Osteocyte (in vitro differentiated cells): ENCODE measurements around the gene LENG8. TPM values are rescaled to one million over a fixed set of nuclear protein-coding genes. Genes with fewer than 3 reads are reported as not detected.
A peak's percentile ranks its signal among the peaks of the same experiment; 100 is the strongest.

Experiments used
- DNase-seq: peaks from one replicate; pipeline ENCODE4 v3.0.0; 2021; ENCODE audit warnings: mixed read lengths; ENCODE audit not compliant: unreplicated experiment; ENCODE audit errors: extremely low spot score
- H3K27ac Mint-ChIP-seq: one replicate; pipeline ENCODE4 v1.8.0; 2021; ENCODE audit warnings: mild to moderate bottlenecking, mixed read lengths; ENCODE audit not compliant: unreplicated experiment
- H3K27me3 Mint-ChIP-seq: one replicate; pipeline ENCODE4 v1.8.0; 2021; ENCODE audit warnings: mixed read lengths; ENCODE audit not compliant: unreplicated experiment
- H3K36me3 Mint-ChIP-seq: one replicate; pipeline ENCODE4 v1.8.0; 2021; ENCODE audit warnings: mixed read lengths; ENCODE audit not compliant: unreplicated experiment
- H3K4me1 Mint-ChIP-seq: one replicate; pipeline ENCODE4 v1.8.0; 2021; ENCODE audit warnings: mixed read lengths; ENCODE audit not compliant: unreplicated experiment
- H3K4me3 Mint-ChIP-seq: one replicate; pipeline ENCODE4 v1.8.0; 2021; ENCODE audit warnings: mild to moderate bottlenecking, moderate library complexity, mixed read lengths; ENCODE audit not compliant: unreplicated experiment
- H3K9me3 Mint-ChIP-seq: one replicate; pipeline ENCODE4 v1.8.0; 2021; ENCODE audit warnings: mixed read lengths; ENCODE audit not compliant: unreplicated experiment
- total RNA-seq: library from RNA; stranded (reverse); gene quantifications from 2 replicates; pipeline ENCODE4 v1.2.1, GENCODE V29; 2021
- TF ChIP-seq, protein P1 (sequence below): fragments of 200-600 bp; sonication (generic); IDR thresholded peaks from 2 replicates; pipeline ENCODE4 v1.5.0; 2021; ENCODE audit warnings: antibody characterized with exemption, mild to moderate bottlenecking, moderate library complexity

LENG8 gene
- total RNA-seq, 1 donor from 2014 or later = 192 TPM

GRCh38 chr19:54455786-54456422, 6.9 kb downstream of the LENG8 start:
- TF ChIP-seq, protein P1, sequence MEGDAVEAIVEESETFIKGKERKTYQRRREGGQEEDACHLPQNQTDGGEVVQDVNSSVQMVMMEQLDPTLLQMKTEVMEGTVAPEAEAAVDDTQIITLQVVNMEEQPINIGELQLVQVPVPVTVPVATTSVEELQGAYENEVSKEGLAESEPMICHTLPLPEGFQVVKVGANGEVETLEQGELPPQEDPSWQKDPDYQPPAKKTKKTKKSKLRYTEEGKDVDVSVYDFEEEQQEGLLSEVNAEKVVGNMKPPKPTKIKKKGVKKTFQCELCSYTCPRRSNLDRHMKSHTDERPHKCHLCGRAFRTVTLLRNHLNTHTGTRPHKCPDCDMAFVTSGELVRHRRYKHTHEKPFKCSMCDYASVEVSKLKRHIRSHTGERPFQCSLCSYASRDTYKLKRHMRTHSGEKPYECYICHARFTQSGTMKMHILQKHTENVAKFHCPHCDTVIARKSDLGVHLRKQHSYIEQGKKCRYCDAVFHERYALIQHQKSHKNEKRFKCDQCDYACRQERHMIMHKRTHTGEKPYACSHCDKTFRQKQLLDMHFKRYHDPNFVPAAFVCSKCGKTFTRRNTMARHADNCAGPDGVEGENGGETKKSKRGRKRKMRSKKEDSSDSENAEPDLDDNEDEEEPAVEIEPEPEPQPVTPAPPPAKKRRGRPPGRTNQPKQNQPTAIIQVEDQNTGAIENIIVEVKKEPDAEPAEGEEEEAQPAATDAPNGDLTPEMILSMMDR = no peak
- H3K27ac Mint-ChIP-seq = no peak overlapping the region
- DNase-seq = no peak
- H3K4me1 Mint-ChIP-seq = peaks cover 16% of the 10 kb centered on the region
- no peaks in the 10 kb centered on the region for H3K9me3 Mint-ChIP-seq
- no peaks in the 10 kb centered on the region for H3K27me3 Mint-ChIP-seq
- peaks cover 53% of the 10 kb centered on the region for H3K36me3 Mint-ChIP-seq
- H3K4me3 Mint-ChIP-seq = no peak overlapping the region

- no peak for DNase-seq
- TF ChIP-seq, protein P1 = no peak
These were observed 7.7 kb downstream of the LENG8 start for GRCh38 chr19:54456423-54457373.

DNA sequence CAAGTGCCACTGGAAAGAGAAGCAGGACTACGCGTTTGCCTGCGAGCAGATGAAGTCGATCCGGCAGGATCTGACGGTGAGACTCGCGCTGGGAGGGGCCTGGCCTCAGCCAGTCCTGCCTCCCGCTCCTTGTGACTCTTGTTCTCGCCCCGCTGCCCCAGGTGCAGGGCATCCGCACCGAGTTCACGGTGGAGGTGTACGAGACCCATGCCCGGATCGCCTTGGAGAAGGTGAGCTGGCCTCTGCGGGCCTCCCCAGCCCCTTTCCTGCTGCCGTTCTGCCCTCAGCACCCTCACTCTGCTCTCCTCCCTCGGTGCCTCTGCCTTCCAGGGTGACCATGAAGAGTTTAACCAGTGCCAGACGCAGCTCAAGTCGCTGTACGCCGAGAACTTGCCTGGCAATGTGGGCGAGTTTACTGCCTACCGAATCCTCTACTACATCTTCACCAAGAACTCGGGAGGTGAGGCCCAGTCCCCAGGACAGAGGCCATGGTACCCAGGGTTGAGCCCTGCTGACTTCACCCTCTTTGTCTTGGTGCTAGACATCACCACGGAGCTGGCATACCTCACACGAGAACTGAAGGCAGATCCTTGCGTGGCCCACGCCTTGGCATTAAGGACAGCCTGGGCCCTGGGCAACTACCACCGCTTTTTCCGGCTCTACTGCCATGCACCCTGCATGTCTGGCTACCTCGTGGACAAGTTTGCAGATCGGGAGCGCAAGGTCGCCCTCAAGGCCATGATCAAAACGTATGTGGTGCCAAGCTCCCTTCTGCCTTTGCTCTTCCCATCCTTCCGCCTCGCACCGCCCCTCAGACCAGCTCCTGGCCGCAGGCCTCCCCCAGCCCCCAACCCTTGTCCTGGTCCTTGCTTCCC, 9.0 kb downstream of the LENG8 start:
- Mint-ChIP-seq H3K27ac (no peak overlapping the region), H3K36me3 (peaks cover 40% of the 10 kb centered on the region), H3K4me1 (peaks cover 18% of the 10 kb centered on the region), H3K4me3 (no peak overlapping the region), H3K9me3 (no peaks in the 10 kb centered on the region), H3K27me3 (no peaks in the 10 kb centered on the region)
- TF ChIP-seq, protein P1 = no peak
- no peak for DNase-seq

More at GRCh38 chr19:54456423-54457373, 7.7 kb downstream of the LENG8 start:
- Mint-ChIP-seq H3K27me3 (no peaks in the 10 kb centered on the region), H3K4me1 (peaks cover 14% of the 10 kb centered on the region), H3K4me3 (no peak overlapping the region), H3K9me3 (no peaks in the 10 kb centered on the region), H3K36me3 (peaks cover 49% of the 10 kb centered on the region), H3K27ac (no peak overlapping the region)

DNA sequence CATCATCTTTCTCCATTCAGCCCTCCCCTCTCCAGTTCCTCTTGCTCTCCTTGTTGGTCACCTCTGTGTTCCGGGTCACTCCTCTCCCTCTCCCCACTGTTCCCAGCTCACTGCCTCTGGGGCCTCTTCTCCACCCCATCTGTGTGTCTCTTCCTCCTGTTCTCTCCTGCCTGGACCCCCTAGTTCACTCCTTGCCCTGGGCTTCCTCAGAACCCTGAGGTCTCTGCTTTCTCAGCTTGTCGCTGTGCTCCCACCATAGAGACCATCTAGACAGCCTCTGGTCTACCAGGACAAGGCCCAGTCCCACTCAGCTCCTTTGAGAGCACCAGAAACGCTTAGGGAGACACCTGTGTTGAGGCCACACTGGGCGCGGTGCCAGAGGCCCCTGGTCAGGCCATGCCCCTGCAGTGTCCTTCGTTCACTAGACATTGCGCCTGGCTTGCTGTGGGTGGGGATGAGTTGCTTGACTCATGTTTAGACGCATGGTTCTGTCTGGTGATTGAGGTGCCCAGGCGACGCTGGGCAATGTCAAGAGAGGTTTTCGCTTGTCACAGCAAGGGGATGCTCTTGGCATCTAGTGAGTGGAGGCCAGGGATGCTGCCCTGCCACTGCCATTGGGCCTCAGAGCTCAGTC, 9.8 kb downstream of the LENG8 start:
- Mint-ChIP-seq H3K4me1 (peaks cover 20% of the 10 kb centered on the region), H3K27ac (peak overlapping the region; percentile 60), H3K27me3 (no peaks in the 10 kb centered on the region), H3K9me3 (no peaks in the 10 kb centered on the region), H3K36me3 (peaks cover 33% of the 10 kb centered on the region), H3K4me3 (no peak overlapping the region)
- no peak for DNase-seq
- TF ChIP-seq, protein P1 = no peak
